HG03558 (cell line): ENCODE measurements around the gene CLCN4.
A peak's percentile ranks its signal among the peaks of the same experiment; 100 is the strongest.

Source experiments
- ATAC-seq: cut with Tn5 transposase; IDR thresholded peaks from one replicate; pipeline ENCODE4 v1.9.1; 2021; ENCODE audit warnings: moderate number of reproducible peaks; ENCODE audit not compliant: unreplicated experiment; ENCODE audit errors: extremely low read depth

The CLCN4 gene

DNA sequence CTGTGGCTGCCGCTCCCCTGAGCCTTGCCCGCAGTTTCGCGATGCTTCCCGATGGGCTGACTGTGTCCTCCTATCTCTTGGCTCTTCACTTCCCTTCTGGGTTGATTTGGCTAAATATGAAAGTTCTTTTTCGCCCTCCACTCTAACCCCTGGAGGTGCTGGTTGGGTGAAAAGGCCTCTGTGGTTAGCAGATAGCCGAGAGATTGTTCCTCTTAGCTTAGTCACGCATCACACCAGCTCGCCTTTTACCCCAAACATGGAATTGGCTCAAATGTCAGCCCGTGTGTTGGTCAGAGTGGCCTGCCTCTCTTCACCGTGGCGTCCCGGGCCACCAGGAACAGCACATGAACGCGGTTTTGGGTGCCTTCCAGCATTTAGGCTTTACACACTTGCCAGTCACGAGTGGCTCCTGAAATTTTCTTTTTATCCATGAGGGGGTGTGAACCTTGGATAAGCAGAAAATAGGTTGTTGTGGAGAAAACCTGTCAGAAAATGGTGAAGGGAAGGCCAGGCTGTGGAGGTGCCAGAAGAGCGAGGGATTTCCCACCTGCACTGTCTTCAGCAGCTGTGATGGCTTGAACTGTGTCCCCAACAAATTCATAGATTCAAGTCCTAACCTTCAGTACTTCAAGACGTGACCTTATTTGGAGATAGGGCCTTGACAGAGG lies 8.9 kb downstream of the CLCN4 start:
- ATAC-seq: no peak

DNA sequence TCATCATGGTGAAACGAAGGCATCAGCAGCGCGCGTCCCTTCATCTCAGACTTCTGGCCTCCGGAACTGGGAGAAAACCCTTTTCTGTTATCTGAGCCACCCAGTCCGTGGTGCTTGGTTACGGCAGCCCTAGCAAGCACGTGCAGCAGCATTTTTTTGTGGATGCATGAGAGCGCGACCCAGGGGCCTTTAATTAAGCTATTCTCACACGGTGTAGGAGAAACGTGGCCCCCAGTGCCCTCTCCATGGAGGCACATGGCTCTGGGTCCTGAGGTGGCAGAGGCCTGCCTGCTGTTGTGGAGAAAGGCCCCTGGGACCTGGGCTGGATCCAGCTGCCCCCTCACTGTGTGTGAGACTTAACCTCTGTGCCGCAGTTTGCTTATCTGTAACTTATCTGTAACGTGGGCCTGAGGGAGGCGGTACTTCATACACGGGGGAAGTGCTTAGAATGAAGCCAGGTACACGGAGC lies 9.5 kb downstream of the CLCN4 start:
- no peak for ATAC-seq

DNA sequence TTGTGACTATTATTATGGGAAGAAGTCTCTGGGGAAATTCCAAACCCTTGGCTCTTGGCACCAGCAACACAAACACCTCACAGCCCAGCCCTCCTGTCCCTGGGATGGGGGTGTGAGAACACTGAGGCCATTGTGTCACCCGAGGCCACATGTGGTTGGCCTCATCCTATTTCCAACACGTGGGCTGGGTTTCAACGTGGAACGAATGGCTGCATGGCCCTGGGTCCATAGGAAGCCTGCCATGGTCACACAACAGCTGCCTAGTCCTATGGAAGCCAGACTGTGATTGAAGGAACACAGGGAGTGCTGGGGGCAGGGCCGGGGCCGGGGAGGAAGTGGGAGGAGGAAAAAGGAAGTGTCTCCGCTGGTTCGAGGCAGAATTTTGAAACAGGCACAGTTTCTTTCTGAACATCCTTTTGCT lies 10.0 kb downstream of the CLCN4 start:
- no peak for ATAC-seq

DNA sequence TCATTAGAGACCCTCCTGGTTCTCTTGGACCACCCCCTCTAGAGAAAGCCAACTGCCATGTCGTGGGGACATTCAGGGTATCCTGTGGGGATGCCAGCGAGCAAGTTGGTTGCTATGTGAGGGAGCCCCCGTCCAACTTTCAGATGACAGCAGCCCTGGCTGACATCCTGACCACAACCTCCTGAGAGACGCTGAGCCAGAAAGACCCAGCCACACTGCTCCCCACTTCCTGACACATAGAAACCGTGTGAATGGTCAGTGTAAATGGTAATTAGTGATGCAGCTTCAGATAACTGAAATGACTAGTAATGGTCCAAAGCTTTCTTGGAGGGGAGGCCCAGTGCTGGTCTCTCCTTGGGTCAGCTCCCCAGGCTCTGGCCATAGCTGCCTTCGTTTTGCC lies 10.8 kb downstream of the CLCN4 start:
- peak; percentile 43 for ATAC-seq

DNA sequence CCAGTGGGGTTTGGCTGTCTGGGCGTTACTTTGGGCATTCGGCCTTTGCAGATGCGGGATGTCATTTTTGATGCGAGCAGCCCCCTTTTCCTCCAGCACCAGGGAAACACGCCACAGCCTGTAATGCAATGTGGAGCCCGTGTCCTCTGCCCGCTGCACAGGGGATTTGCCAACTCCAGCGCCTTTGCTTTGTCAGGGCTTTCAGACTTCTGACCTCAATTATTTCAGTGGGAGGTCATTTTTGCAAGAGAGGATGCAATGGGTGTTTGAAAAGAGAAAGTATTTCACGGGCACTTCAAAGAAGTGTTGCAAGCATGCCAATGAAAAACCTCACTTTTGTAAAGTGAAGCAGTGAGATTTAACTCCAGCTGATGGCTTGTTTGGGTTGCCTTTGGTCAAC lies 11.5 kb downstream of the CLCN4 start:
- ATAC-seq: no peak

DNA sequence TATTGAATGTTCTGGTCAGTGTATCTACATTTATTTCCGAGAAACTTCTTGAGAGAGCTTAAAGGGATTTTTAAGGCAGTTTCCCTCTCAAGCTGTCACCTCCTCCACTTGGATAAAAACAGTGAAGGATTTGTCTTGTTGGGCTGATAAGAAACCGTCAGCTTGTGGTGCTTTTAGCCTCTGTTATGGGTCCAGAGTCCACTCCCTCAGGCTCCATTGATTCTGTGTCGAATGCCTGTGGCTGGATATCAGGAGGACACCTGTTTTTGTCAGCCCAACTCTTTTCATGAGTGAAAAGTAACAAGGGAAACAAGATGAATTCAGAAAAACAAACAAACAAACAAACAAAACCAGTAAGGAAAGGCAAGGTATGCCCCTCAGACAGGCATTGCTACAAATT lies 12.4 kb downstream of the CLCN4 start:
- no peak for ATAC-seq

DNA sequence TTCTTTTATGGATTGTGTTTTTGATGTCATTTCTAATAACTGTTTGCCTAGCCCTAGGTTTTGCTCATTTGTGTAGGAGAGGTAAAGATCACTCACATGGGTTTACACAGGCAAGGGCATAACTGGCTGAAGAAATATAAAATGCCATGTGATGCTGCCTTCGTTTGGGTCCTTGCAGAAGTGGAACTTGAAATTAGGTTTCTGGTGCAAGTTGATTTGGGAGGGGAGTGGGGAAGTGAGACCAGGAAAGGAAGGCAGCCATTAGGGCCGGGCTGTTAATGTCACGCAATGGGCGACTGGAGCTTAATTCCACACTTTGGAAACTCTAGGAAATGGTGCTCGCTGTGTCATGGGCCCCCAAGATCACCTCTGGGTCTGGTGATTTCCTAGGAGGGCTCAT lies 14.5 kb downstream of the CLCN4 start:
- ATAC-seq: no peak

DNA sequence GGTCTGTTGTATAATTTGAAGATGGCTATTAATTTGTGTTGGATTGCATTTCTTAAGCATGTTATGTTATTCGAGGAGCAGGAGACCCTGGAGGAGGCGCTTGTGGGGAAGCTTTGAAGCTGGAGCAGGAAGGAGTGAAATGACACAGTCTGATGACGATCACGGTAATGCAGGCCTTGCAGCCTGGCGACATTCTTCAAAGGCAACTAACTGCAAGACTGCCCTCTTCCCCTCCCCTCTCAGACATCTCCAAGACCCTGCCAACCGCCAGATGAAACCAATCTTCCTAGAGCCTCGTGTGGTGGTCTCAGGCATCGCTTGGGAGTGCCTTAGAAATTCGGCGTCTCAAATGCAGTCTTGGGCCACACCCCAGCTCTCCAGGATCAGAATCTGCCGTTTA lies 16.1 kb downstream of the CLCN4 start:
- no peak for ATAC-seq

DNA sequence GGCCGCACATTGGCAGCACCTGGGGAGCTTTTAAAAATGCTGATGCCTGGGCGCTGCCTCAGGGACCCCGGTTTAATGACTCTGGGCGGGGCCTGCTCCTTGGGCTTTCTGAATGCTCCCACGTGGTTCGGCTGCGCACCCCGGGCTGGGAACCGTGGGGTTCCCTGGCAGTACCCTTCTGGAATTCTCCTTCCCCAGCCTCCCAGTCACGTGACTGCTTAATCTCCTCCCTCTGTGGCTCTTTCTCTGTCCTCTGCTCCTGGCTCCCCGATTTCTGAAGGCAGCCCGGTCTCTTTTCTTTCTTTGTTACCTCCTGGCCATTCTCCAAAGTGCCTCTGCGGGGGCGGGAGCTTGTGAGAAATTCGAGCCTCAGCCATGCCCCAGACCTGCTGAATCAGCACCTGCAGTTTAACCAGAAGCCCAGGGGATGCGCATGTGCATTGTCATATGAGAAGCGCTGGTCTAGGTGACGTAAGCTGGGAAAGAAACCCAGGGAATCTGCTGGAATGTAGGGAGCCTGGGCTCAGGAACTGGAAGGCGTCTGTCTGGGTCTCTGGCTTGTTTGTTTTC lies 16.6 kb downstream of the CLCN4 start:
- ATAC-seq: no peak

DNA sequence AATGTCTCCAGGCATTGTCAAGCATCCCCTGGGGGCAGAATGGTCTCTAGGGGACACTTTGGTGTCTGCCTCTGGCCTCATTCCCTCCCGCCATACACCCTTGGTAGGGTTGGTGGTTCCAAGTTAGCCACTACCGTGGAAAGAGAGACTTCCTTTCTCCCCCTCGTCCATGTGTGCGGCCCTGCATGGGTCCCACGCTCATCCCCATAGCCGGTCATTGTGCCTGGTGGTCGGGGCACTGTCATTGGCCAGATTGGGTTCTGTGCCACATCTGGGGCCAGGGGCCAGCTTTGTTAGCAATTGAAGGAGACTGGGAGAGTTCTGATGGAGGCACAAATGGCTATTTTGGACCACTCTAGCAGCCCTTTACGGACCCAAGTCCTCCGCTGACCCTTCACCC lies 17.3 kb downstream of the CLCN4 start:
- no peak for ATAC-seq

DNA sequence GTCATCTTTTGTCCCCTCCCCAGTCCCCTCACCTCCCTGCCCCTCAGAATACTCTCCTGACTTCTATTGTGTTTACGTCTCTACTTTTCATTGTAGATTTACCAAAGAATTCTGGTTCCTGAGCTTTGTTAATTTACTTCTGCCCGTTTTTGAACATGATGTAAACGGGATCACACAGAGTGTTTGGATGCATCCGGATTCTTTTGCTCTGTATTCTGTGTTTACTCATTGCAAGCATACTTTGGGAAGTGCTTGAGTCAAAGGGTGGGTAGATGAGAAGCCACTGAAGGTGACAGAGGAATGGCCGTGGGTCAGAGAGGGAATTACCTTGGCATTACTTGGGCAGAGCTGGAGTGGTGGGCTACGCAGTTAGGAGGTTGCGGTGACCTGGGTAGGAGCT lies 18.0 kb downstream of the CLCN4 start:
- ATAC-seq: no peak

DNA sequence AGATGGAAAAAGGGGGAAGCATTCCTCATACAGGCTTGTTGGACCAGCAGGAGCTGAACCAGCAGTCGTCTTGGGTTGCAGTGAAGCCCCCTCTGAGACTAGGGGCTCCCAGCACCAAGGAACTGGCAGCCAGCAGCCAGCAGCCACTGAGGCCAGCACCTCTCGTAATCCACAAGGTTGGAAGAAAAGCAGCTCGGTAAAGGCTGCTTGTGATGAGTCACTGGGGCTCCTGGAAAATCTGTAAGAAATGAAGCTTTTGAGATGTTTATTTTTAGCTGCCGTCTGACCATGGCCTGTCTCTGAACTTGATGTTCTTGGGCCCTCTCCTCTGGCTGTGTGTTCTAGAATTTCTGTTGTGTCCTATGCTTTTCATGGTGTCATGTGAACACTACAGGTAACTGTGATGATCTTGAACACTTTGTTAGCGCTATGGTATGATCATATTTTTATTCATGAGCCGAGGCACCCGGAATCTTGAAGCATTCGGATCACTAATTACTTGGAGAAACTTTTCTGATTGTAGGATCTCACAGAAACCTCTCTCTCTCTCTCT lies 18.6 kb downstream of the CLCN4 start:
- no peak for ATAC-seq

DNA sequence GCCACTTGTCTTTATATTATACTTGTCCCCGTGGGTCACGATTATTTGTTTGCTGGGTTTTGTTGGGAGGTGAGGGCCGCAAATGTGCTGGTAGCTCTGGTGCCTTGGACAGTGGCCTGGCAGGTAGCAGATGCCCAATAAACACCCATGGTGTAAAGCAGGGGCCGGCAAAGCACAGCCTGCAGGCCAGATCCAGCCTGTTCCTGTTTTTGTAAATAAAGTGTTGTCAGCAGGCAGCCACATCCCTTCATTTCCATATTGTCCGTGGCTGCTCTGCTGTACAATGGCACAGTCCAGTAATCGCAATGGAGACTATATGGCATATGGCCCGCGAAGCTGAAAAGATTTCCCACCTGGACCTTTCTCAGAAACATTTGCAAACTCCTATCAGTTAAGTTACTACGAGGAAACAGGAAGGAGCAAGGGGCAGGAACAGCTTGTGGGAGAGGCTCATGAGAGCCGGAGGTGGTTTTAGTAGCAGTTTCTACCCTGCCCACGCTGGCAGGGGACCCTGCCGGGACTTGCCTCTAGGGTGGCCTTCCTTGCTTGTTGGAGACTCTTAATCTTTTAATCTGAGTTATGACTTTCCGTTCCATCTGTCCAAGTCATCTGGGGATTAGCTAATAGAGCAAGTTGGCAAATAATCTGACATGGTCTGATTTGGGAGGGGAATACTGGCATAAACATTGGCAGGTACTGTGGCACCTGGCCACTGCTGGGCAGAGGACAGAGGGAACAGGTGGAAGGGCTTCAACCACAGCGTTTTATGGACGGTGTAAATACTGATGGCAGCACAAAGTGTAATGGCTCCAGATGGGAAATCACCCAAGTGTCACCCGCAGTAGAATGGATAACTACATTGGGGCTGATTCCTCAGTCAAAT lies 19.6 kb downstream of the CLCN4 start:
- no peak for ATAC-seq

DNA sequence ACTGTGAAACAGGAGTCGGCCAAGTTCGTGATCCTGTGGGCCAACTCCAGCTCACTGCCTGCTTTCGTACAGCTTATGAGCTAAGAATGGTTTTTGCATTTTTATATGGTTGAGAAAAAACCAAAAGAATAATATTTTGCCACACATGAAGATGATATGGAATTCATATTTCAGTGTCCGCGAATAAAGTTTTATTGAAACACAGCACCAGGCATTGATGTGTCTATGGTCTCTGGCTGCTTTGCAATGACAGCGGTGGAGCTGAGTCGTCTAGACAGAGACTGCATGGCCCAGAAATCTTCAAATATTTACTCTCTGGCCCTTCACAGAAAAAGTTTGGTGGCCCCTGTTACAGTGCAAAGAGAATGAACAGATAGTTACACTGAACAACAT lies 20.2 kb downstream of the CLCN4 start:
- ATAC-seq: no peak

DNA sequence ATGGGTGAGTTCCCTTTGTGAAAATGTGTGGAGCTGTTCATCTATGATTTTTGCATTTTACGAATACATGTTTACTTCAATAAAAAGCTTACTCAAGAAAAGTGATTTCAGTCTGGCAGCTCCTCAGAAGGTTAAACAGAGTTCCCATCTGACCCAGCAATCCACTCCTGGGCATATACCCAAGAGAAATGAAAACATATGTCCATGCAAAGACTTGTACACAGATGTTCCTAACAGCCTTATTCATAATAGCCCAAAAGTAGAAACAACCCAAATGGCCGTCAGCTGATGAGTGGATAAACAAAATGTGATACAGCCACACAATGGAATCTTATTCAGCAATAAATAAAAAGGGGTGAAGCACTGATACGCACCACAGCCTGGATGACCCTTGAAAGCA lies 20.8 kb downstream of the CLCN4 start:
- ATAC-seq: no peak

DNA sequence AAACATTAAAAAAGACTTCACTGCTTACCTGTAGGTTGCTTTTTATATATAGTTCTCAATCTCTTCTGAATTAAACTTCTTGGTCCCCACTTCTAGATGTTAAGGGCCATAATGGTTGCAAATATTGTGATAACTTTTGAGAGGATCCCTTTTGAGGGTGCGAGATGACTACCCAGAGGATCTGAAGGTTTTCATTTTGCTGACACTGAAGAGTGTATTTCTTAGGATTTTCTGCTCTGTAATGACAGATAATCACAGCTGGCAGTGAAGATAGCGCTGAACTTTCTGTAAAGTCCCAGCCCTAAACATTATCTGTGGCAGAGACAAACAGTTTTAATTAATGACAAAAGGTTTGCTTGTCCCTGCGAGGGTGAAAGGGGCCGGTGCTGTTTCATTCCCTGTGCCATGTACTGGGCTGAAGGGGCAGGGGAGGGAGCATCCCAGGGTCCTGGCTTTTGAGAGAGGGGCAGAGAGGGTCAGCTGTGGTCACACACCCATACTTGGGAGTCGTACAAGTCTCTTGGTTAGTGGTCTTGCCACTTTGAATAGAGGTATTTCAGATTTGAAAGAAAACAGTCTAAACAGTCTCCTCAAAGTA lies 22.2 kb downstream of the CLCN4 start:
- ATAC-seq: no peak

DNA sequence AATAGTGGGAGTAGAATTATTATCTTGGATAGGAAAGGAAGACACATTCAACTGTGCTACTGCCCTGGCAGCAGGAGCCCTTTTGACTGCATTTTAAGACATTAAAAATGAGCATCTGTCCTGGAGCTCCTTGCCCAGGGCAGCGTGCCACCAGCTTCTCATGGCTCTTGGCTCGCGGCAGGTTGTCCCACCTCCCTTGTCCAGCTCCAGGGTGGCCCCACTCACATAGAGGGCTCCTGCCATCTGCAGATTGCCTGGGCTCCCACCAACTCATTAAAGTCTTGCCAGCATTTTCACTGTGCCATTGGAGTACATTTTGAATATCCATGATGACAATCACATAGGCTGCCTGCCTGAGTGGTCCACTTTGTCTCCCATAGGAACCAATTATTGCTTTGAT lies 27.0 kb downstream of the CLCN4 start:
- ATAC-seq: no peak

DNA sequence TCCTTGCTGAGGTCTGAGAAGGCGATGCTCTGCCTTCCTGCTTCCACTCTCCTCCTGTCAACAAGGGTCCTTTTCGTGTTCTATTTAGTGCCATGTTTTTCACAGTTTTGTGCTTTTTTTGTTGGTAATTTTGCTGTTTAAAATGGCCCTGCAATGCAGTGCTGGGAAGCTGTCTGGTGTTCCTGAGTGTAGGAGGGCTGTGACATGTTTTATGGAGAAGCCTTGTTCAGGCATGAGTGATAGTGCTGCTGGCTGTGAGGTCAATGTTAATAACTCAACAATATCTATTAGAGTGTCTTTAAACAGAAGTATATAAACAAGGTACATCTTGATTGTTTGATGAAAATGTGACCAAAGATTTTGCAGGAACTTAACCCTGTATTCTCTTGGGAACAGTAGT lies 27.6 kb downstream of the CLCN4 start:
- ATAC-seq: no peak

DNA sequence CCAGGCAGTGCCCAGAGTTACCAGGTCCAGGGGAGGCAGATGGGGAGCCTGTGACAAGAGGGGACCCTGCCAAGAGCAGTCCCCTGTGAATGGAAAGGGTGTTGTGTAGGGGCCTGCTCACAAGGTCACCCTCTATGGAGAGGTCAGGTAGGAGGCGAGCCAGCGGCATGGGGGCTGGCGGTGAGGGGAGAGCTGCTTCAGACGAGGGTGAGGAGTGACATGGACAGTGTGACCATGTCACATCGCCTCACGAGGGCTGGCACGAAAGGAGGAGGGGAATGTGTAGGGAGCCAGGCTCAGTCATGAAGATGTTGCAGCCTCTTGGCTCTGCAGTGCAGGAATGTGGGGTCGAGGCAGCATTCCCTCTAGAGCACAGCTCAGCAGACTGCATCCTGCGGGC lies 29.6 kb downstream of the CLCN4 start:
- ATAC-seq: no peak

DNA sequence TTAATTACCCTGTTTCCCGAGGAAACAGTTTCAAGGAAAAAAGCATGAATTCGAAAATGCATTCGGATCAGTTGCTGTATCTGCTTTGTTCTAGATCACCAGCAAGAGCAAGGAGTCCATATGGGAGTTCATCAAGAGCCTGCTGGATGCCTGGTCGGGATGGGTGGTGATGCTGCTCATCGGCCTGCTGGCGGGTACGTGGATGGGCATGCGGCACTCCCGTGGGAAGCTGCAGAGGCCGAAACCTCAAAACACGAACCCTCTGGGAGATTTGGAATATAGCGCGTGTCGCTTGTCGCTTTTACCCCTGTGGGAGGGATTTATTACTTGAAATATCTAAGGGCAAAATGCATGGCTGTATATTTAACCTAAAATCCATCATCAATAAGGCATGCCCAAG lies 30.6 kb downstream of the CLCN4 start:
- ATAC-seq: no peak
